UCSD-AML1 (cell line): ENCODE measurements around the gene CFAP299.

ENCODE experiments used
- DNase-seq: peaks from one replicate; lab custom pipeline; 2025; ENCODE audit not compliant: unreplicated experiment; lab: John Stamatoyannopoulos, UW

Gene CFAP299

DNA sequence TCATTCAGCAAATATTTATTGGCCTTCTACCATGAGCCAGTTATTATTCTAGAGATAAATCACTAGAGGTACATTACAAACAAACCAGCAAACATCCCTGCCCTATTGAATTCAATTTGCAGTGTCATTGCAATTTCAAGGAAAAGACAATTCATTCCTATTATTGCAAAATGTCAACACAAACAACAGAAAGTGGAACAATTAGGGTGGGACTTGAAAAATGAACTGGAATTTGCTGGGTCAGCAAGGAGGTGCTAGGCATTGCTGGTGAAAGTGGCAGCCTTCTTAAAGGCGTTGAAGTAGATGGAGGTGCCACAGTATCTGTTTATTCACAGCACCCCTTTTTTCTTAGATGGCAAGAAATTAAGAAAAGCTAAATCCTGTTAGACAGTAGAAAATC lies 470.9 kb downstream of the CFAP299 start:
- no peak for DNase-seq

DNA sequence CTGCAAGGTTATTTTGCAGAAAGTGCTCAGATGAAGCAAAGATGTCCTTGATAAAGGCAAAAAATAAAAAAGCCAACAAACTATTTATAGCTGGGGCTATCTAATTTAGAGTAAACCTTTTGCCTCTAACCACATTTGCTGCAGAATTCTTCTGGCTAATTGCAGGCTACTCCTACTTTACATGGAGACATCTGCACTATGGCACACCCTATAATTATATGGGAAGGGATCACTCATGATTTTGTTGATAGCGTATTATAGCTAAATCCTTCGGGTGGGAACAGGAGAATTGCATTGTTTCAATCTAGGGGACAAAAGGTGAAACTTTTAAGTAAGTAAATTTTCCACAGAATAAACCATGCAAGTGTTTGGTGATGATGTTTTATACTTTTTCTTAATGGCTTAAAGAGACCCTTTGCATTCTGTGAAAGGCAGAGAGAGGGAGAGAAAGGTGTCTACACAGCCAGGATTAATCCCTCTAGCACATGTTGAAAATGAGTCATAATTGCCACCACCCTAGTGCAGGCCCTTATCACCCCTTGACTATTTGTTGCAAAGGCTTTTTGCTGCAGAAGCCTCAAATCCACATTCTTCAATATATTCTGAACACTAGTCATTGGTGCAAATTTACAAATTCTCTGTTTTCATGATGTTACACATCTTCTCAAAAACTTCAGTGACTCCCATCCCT lies 473.7 kb downstream of the CFAP299 start:
- no peak for DNase-seq

- DNase-seq: no peak
These were observed 475.9 kb downstream of the CFAP299 start for GRCh38 chr4:80811406-80811805.

DNA sequence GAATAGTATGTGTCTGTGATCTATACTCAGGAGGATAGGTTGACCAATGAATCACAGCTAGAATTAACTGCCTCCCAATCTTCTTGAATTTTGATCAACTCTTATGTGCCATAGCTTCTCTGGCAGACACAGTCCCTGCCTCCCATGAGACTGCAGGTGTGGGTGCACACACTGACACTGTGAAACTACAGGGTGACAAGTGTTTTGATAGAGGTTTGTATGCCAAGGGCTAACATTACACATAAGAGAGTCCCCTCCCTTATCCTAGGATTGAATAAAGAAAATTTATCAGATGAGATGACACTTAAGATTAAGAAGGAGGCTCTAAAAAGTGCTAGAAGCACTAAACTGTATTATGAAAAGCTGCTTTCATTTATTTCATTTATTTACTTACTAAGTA lies 476.6 kb downstream of the CFAP299 start:
- no peak for DNase-seq

- DNase-seq: no peak
These were observed 478.7 kb downstream of the CFAP299 start for GRCh38 chr4:80814266-80814665.

DNA sequence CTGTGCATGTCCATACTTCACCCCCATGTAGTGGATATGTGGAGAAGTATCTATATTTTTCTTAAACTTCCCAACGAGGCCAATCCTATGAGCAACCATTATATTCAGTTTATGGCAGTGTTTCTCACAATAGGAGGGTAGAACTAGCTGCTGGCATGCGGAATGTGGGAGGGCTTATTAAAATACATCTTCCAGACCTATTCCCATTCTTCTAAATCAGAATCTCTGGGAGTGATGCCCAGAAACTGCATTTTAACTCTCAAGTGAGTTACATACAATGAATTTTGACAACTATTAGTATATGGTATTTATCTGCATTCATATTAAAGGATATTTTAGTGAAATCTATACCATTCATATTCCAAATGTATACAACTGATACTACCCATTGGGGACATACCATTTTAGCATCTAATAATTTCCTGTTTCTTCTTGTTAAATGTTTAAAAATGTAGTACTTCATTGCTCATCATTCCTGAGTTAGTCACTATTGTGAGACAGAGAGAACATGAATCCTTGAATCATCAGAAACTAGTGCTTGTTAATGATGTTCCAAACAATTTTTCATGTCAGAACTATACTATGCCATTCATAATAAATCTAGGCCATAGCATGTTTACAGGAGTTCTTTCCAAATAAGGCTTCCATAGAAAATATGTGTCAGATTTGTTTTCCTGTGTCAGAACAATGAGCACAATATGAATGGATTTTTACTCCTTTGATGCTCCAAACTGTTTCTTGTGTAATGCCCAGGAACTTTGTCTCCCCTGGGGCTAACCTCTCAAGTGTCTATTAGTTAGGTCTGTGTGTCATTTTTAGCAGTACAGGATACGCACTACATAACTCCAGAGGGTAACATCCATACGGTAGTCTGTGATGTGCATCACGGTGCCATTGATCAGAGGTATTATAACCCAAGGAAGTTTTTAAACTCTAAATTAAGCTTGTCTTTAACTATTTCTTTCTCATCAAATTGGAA lies 496.1 kb downstream of the CFAP299 start:
- DNase-seq: no peak

DNA sequence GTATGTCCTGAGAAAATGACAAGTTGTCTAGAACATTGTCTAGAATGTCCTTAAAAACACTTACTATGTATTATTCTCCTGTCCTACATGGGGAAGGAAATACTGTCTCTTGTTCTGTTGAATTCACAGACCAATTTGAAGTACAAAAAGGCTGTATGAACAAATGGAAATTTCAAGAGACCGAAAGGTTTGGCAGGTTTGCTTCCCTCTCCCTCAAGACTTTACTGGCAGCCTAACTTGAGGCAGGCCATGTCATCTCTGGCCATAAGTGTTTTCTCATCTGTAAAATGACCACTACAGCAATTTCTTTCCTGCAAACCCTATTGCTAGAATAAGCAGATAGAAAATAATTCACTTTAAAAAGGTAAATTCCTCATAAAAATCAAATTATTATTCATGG lies 503.8 kb downstream of the CFAP299 start:
- no peak for DNase-seq

DNA sequence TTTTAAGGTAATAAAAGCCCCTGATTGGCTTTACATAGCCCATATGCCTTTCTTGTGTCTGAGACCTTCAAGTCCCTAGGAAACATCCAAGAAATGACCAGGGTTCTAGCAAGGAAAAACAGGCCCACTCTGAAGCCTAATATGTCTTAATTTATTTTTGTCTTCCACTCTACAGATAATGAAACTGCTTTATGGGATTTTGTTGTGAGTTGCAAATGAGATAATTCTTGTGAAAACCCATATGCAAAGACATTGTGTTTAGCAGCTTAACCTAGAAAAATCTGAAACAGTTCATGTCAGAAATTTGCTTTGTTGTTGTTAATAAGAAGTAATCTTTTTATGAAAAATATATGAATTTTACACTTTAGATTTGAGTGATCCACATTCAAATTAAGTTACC lies 504.3 kb downstream of the CFAP299 start:
- no peak for DNase-seq

- DNase-seq: no peak
These were observed 504.9 kb downstream of the CFAP299 start for GRCh38 chr4:80840396-80840795.

DNA sequence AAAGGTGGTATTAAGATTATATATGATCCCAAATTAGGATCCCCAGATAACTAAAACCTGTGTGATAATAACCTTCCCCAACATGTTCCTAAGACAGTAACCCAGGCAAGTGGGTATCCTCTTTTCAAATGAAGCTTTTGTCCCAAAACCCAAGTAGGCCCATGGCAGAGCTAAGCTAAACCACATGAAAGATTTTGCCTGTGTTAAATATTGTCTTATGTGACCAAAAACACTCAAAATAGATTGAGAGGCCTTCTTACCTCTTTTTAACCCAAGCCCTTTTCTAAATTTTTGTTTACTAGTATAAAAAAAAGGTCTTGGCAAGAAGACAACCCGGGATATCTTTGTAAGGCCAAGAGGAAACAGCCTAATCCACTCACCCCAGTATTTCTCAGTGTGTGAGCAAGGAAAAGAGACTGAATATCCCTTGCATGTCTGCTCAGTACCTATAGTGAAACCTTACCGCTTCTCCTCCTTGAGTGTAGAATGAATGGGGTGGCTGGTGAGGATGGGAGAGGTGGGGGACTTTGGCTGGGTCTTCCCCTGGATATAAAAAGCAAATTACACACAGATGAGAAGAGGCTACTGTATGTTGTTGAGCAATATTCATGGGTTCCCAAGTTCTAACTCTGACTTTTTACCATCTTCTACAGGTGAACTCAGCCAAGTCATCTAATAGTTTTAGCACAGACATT lies 506.2 kb downstream of the CFAP299 start:
- no peak for DNase-seq

DNA sequence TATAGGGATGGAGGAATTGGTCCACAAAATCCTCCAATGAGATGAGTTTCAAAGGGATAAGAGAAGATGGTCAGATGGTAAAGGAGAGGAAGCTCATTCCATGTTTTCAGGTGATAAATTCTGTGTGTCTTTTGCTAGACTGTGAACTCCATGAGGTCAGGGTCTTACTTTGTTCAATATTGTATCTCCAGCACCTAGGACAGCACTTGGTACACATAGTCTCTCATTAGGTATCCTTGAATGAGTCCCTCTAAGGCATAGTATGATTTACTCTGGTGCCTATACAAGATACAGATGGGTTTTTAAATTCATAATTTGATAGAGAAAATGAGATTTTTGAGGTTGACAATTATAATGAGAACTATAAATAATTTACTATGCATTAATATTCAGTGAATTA lies 510.7 kb downstream of the CFAP299 start:
- no peak for DNase-seq

DNA sequence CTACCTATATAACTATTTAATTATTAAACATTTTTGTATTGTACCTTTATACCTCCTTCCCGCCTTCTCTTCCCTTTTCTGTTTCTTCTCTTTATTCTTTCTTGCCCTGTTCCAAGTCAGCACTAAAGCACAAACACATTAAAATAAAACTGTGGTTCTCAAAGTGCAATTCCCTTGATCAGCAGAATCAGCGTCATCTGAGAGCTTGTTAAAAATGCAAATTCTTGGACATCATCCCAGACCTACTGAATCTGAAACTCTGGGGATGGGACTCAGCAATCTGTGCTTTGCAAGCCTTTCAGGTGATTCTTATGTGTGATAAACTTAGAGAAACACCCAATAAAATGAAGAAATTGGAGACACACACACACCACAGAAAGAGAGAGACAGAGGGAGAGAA lies 516.5 kb downstream of the CFAP299 start:
- DNase-seq: no peak

DNA sequence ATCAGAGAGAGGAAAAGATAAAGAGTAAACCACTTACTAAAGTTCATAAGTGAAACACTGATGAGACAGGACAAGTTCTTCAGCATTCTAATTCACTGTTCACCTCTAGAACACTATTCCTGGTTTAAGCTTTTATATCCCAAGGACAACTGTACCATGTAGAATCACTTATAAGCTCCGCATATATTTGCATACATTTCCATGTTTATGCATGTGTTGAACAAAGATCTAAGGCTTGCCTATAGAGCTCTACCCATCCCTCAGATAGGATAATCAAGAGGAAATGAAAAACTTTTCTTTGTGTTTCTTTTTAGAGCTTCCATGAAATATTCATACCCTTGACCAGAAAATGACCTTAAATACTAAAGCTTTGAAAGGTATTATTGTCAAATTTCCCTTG lies 538.0 kb downstream of the CFAP299 start:
- DNase-seq: no peak

DNA sequence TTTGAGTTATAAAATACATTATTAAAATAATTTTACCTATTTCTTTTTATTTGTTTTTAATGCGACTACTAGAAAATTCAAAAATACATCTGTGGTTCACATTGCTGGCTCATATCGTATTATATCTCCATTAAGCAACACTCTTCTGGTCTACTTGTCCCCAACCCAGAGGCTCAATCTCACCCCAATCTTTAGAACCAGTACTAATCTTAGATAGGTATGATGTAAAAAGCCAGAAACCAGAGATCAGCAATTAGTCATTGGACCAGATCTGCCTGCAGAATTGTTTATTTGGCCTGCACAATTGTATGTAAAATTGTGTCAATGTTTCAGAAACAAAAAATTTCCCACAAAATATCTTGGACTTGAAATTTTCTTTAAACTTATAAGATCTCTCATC lies 539.4 kb downstream of the CFAP299 start:
- DNase-seq: no peak

GRCh38 chr4:80875642-80876041 lies 540.1 kb downstream of the CFAP299 start:
- no peak for DNase-seq

DNA sequence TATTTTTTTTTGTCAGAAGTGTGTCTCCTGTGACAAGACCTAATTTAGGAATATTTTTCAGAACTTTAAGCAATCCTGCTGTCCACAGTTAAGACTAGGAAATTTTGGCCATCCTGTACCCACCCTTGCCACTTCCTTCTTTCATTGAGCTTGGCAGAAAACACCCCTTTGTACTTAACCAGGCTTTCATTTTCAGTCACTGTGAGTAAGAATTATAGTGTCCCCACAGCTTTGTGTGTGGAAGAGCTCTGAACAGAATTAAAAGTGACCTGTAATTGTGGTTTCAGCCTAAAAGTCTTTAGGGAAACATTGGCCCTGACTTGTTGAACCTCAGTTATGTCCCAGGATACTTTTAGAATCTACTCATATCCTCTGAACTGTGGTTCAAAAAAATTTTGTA lies 541.3 kb downstream of the CFAP299 start:
- no peak for DNase-seq

- no peak for DNase-seq
These were observed 542.7 kb downstream of the CFAP299 start for GRCh38 chr4:80878218-80878617.

GRCh38 chr4:80897537-80898303 lies 562.2 kb downstream of the CFAP299 start:
- DNase-seq: no peak

DNA sequence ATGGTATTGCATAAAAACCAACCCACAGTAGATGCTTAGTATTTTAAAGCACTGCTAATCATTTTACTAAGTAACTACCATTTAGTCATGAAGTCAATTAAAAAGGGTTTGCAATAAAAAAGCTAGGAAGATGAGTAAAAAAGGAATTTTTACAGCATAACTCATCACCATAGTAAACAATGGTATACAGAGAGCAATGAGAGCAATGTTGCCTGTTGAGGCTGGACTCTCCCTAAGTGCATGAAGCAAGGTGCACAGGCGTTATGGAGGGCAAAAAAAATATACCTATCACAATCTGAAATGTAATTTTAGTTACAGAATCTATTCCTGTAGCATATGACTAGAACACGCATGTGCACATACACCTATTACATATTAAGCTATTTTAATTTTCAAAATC lies 565.4 kb downstream of the CFAP299 start:
- no peak for DNase-seq

- DNase-seq: no peak
These were observed 567.5 kb downstream of the CFAP299 start for GRCh38 chr4:80903020-80903419.

DNA sequence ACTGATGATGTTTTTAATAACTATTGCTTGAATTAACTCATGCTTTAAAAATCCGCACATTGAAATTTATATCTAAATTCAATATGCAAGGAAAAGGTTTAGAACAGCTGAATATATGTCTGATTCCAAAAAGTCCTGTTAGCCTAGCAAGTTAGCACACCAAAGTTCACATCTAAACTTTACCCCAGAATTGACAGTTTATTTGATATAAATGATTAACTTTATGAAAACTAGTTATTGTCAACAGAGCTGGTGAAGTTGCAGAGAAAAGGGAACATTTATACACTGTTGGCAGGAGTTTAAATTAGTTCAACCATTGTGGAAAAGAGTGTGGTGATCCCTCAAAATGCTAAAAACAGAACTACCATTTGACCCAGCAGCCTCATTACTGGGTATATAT lies 574.4 kb downstream of the CFAP299 start:
- DNase-seq: no peak
